Measurements from ENCODE around the gene PAIP1.
"Not testable (repeated sequence)": the region's sequence is repeated elsewhere in the genome, so short reads cannot be mapped to it uniquely, and the experiment has no call there.

PAIP1 gene

GRCh38 chr5:43556857-43557542, at the start of gene PAIP1:
TSS of gene PAIP1 (minus strand) at chr5:43557077. CDS start at chr5:43556846, 231 bp downstream.
- peak; percentile 93 to 96 for DNase-seq
- TF ChIP-seq GATA1 (IDR thresholded peaks at IDR 0.05; ENCODE audit: low read depth, low read length) (no peak), POLR2A (IDR thresholded peaks at IDR 0.05; ENCODE audit: low read length) (peak; percentile 80)

- DNase-seq: no peak
- TF ChIP-seq POLR2A (IDR thresholded peaks at IDR 0.05; ENCODE audit: low read length) (no peak), GATA1 (IDR thresholded peaks at IDR 0.05; ENCODE audit: low read depth, low read length) (no peak)
Measured at GRCh38 chr5:43606351-43606750, 49.5 kb upstream of the PAIP1 start.

- TF ChIP-seq POLR2A (IDR thresholded peaks at IDR 0.05; ENCODE audit: low read length) (no peak), GATA1 (IDR thresholded peaks at IDR 0.05; ENCODE audit: low read depth, low read length) (no peak)
- DNase-seq: no peak
Measured at GRCh38 chr5:43604699-43605098, 47.8 kb upstream of the PAIP1 start.

- peak; percentile 82 to 86 for DNase-seq
- no peak for TF ChIP-seq GATA1 (IDR thresholded peaks at IDR 0.05; ENCODE audit: low read depth, low read length)
- TF ChIP-seq POLR2A (IDR thresholded peaks at IDR 0.05; ENCODE audit: low read length): peak; percentile 99
Measured at GRCh38 chr5:43603344-43604217, 46.7 kb upstream of the PAIP1 start.

- DNase-seq: peak; percentile 83 to 85
- TF ChIP-seq POLR2A (IDR thresholded peaks at IDR 0.05; ENCODE audit: low read length) (no peak), GATA1 (IDR thresholded peaks at IDR 0.05; ENCODE audit: low read depth, low read length) (no peak)
Measured at GRCh38 chr5:43602461-43603343, 45.8 kb upstream of the PAIP1 start, which contains the start of gene NNT. TSS of gene NNT (plus strand) at chr5:43603180. CDS start at chr5:43609196, 6,016 bp downstream.

- DNase-seq: peak; percentile 35 to 40
- TF ChIP-seq GATA1 (IDR thresholded peaks at IDR 0.05; ENCODE audit: low read depth, low read length): no peak
- TF ChIP-seq POLR2A (IDR thresholded peaks at IDR 0.05; ENCODE audit: low read length): no peak
Measured at GRCh38 chr5:43601454-43602260, 44.8 kb upstream of the PAIP1 start.

GRCh38 chr5:43598927-43599326, 42.0 kb upstream of the PAIP1 start:
- DNase-seq: not testable (repeated sequence)

- TF ChIP-seq GATA1 (IDR thresholded peaks at IDR 0.05; ENCODE audit: low read depth, low read length) (no peak), POLR2A (IDR thresholded peaks at IDR 0.05; ENCODE audit: low read length) (no peak)
- no peak for DNase-seq
Measured at GRCh38 chr5:43592363-43592762, 35.5 kb upstream of the PAIP1 start.

- TF ChIP-seq GATA1 (IDR thresholded peaks at IDR 0.05; ENCODE audit: low read depth, low read length) (no peak), POLR2A (IDR thresholded peaks at IDR 0.05; ENCODE audit: low read length) (no peak)
- DNase-seq: no peak
Measured at GRCh38 chr5:43590700-43591099, 33.8 kb upstream of the PAIP1 start.

GRCh38 chr5:43589310-43589709, 32.4 kb upstream of the PAIP1 start:
- TF ChIP-seq POLR2A (IDR thresholded peaks at IDR 0.05; ENCODE audit: low read length): no peak
- TF ChIP-seq GATA1 (IDR thresholded peaks at IDR 0.05; ENCODE audit: low read depth, low read length): no peak
- no peak for DNase-seq

- no peak for DNase-seq
- TF ChIP-seq GATA1 (IDR thresholded peaks at IDR 0.05; ENCODE audit: low read depth, low read length) (no peak), POLR2A (IDR thresholded peaks at IDR 0.05; ENCODE audit: low read length) (no peak)
Measured at GRCh38 chr5:43588842-43589241, 32.0 kb upstream of the PAIP1 start.

GRCh38 chr5:43584166-43584699, 27.4 kb upstream of the PAIP1 start:
- TF ChIP-seq POLR2A (IDR thresholded peaks at IDR 0.05; ENCODE audit: low read length) (no peak), GATA1 (IDR thresholded peaks at IDR 0.05; ENCODE audit: low read depth, low read length) (no peak)
- no peak for DNase-seq

- DNase-seq: no peak
- no peak for TF ChIP-seq POLR2A (IDR thresholded peaks at IDR 0.05; ENCODE audit: low read length)
- no peak for TF ChIP-seq GATA1 (IDR thresholded peaks at IDR 0.05; ENCODE audit: low read depth, low read length)
Measured at GRCh38 chr5:43583724-43584123, 26.8 kb upstream of the PAIP1 start.
